ENCODE results near the gene GIGYF2.

GRCh38 chr2:232668805-232669444 is 28.2 kb upstream of the GIGYF2 start:
- peak in 2 of 3 experiments; percentile 34 to 37 for TF ChIP-seq CTCF (optimal IDR thresholded peaks at IDR 0.05 in 1 of 3, IDR thresholded peaks at IDR 0.05 in 1 of 3, conservative IDR thresholded peaks at IDR 0.05 in 1 of 3; ENCODE audit: extremely low read depth in 1 of 3, insufficient read depth in 2 of 3, low read length in 3 of 3)
- TF ChIP-seq EZH2 (IDR thresholded peaks at IDR 0.05; ENCODE audit: low read length): no peak
